A549 (cell line): ENCODE results near the gene GDF7. TPM values are rescaled to one million over a fixed set of nuclear protein-coding genes. Genes with fewer than 3 reads are reported as not detected.

Experiments
- ATAC-seq, 2 experiments: fragments of 200-7000 bp in 1 of 2; fragments of >200 bp in 1 of 2; cut with Nextera tagmentation in 1 of 2; cut with Tn5 transposase in 1 of 2; 3 replicates each; pipeline versions ENCODE4 v1.8.0 to v1.9.1; 2018 to 2020; ENCODE audit warnings: mild to moderate bottlenecking in 1 of 2, moderate library complexity in 1 of 2
- CTCF ChIA-PET: fragments of 300-600 bp; sonication (Branson Sonifier 250); formaldehyde crosslinking; extraction: SDS; loops from one replicate; lab custom pipeline; 2021; ENCODE audit warnings: antibody characterized with exemption, inconsistent platforms; lab: Yijun Ruan, JAX
- POLR2A ChIA-PET: fragments of 350-600 bp; formaldehyde crosslinking; extraction: SDS; loops from one replicate; lab custom pipeline; 2021; ENCODE audit warnings: antibody characterized with exemption, inconsistent platforms; lab: Yijun Ruan, JAX
- DNase-seq, 2 experiments: peaks; one replicate each; pipeline versions ENCODE4 v3.0.0 to v3.0.0-alpha.2; 2011 to 2016; ENCODE audit warnings: low read depth in 1 of 2, low spot score in 1 of 2
- FAIRE-seq: peaks from 2 replicates; lab custom pipeline; 2011; peaks lifted over from hg19 to GRCh38; lab: Jason Lieb, UNC
- H3K27ac ChIP-seq, 2 experiments: fragments of >200 bp; sonication (Bioruptor Twin); formaldehyde crosslinking; 3 replicates each; pipeline ENCODE4 v1.5.1; 2016 to 2017
- H3K4me1 ChIP-seq: fragments of >200 bp; sonication (Bioruptor Twin); formaldehyde crosslinking; 3 replicates; pipeline ENCODE4 v1.6.1; 2016
- H3K4me2 ChIP-seq: fragments of >200 bp; sonication (Bioruptor Twin); formaldehyde crosslinking; 3 replicates; pipeline ENCODE4 v1.6.1; 2016
- H3K4me3 ChIP-seq: fragments of >200 bp; sonication (Bioruptor Twin); formaldehyde crosslinking; 3 replicates; pipeline ENCODE4 v1.5.1; 2016
- H3K9me3 ChIP-seq: fragments of >200 bp; sonication (Bioruptor Twin); formaldehyde crosslinking; 3 replicates; pipeline ENCODE4 v1.6.1; 2016
- CEBPB ChIP-seq, 2 experiments: fragments of >200 bp in 1 of 2; sonication (Bioruptor Twin) in 1 of 2; formaldehyde crosslinking in 1 of 2; IDR thresholded peaks; 2 replicates each; pipeline ENCODE4 v1.6.1; 2012 to 2016
- CHD4 ChIP-seq: fragments of 200-600 bp; sonication (generic); IDR thresholded peaks from 2 replicates; pipeline ENCODE4 v1.6.1; 2016; ENCODE audit warnings: antibody characterized with exemption, mild to moderate bottlenecking, borderline replicate concordance
- CTCF ChIP-seq: fragments of >200 bp; sonication (Bioruptor Twin); formaldehyde crosslinking; IDR thresholded peaks from 3 replicates; pipeline ENCODE4 v1.5.1; 2016
- EHF ChIP-seq: fragments of 250-450 bp; sonication (Bioruptor Pico); IDR thresholded peaks from 2 replicates; pipeline ENCODE4 v1.5.0; 2020; ENCODE audit warnings: mild to moderate bottlenecking
- EHMT2 ChIP-seq: fragments of 200-600 bp; sonication (generic); IDR thresholded peaks from 2 replicates; pipeline ENCODE4 v1.6.1; 2016; ENCODE audit warnings: antibody characterized with exemption, low read depth, mild to moderate bottlenecking, moderate library complexity
- FOSB ChIP-seq: fragments of 250-450 bp; sonication (Bioruptor Pico); IDR thresholded peaks from 2 replicates; pipeline ENCODE4 v1.5.0; 2020; ENCODE audit warnings: mild to moderate bottlenecking, moderate library complexity
- FOXS1 ChIP-seq: fragments of 250-450 bp; sonication (Bioruptor Pico); IDR thresholded peaks from 2 replicates; pipeline ENCODE4 v1.5.0; 2020; ENCODE audit warnings: mild to moderate bottlenecking, moderate library complexity
- HOXB13 ChIP-seq: fragments of 250-450 bp; sonication (Bioruptor Pico); IDR thresholded peaks from 2 replicates; pipeline ENCODE4 v1.5.0; 2020; ENCODE audit warnings: low read depth, mild to moderate bottlenecking, moderate library complexity
- JUN ChIP-seq, 2 experiments: fragments of >200 bp; sonication (Bioruptor Twin); formaldehyde crosslinking; IDR thresholded peaks; 2 replicates in 1 of 2; 3 replicates in 1 of 2; pipeline ENCODE4 v1.6.1; 2016 to 2017
- MAFK ChIP-seq: fragments of 450-650 bp; IDR thresholded peaks from 2 replicates; pipeline ENCODE4 v1.6.1; 2014; ENCODE audit not compliant: partially characterized antibody
- MYC ChIP-seq: IDR thresholded peaks from 2 replicates; pipeline ENCODE4 v1.6.1; 2012; ENCODE audit warnings: mild to moderate bottlenecking, inconsistent platforms, low read length, improper control_type of control experiment, borderline replicate concordance
- NFE2L2 ChIP-seq: fragments of 150-350 bp; conservative IDR thresholded peaks from 2 replicates; pipeline ENCODE4 v1.6.1; 2014; ENCODE audit warnings: low read length
- NPAS2 ChIP-seq: fragments of 250-450 bp; sonication (Bioruptor Pico); IDR thresholded peaks from 2 replicates; pipeline ENCODE4 v1.8.0; 2022; ENCODE audit warnings: mild to moderate bottlenecking, moderate library complexity, borderline replicate concordance
- NR3C1 ChIP-seq: fragments of >200 bp; sonication (Bioruptor Twin); formaldehyde crosslinking; IDR thresholded peaks from 3 replicates; pipeline ENCODE4 v1.6.1; 2017
- RARB ChIP-seq: fragments of 250-450 bp; sonication (Bioruptor Pico); IDR thresholded peaks from 2 replicates; pipeline ENCODE4 v1.8.0; 2021; ENCODE audit warnings: mild to moderate bottlenecking, moderate library complexity
- RCOR1 ChIP-seq: fragments of 150-350 bp; IDR thresholded peaks from 2 replicates; pipeline ENCODE4 v1.6.1; 2014; ENCODE audit warnings: antibody characterized with exemption, low read length, low read depth
- REST ChIP-seq: fragments of 200-600 bp; sonication (generic); IDR thresholded peaks from 2 replicates; pipeline ENCODE4 v1.6.1; 2016; ENCODE audit warnings: antibody characterized with exemption, mild to moderate bottlenecking, moderate library complexity
- RFX5 ChIP-seq: fragments of 450-650 bp; IDR thresholded peaks from 2 replicates; pipeline ENCODE4 v1.7.1; 2014; ENCODE audit warnings: antibody characterized with exemption, mild to moderate bottlenecking, moderate library complexity
- TFCP2L1 ChIP-seq: fragments of 250-450 bp; sonication (Bioruptor Pico); IDR thresholded peaks from 2 replicates; pipeline ENCODE4 v1.5.0; 2021; ENCODE audit warnings: mild to moderate bottlenecking
- USF2 ChIP-seq: fragments of 450-650 bp; IDR thresholded peaks from 2 replicates; pipeline ENCODE4 v1.6.1; 2014; ENCODE audit warnings: antibody characterized with exemption
- ZFP36 ChIP-seq: fragments of 450-650 bp; IDR thresholded peaks from 2 replicates; pipeline ENCODE4 v1.6.1; 2014; ENCODE audit warnings: borderline replicate concordance; ENCODE audit not compliant: partially characterized antibody
- ZSCAN20 ChIP-seq: fragments of 250-450 bp; sonication (Bioruptor Pico); IDR thresholded peaks from 2 replicates; pipeline ENCODE4 v1.8.0; 2022; ENCODE audit warnings: mild to moderate bottlenecking, moderate library complexity
- WGBS: methylation state at CpG from one replicate; pipeline ENCODE4 v1.1.6; 2017; ENCODE audit errors: missing lambda C conversion rate; 5-methylcytosine and 5-hydroxymethylcytosine counted together
- polyA plus RNA-seq, 4 experiments: library from polyadenylated mRNA; depleted of rRNA in 3 of 4; stranded (reverse); fragments of >200 nt; fragmentation: RNase III in 1 of 4; extraction: RNeasy Plus Mini Kit Qiagen cat#74134 plus additional on column Dnase treatment in 1 of 4; gene quantifications; 2 replicates in 3 of 4; 3 replicates in 1 of 4; pipeline ENCODE4 v1.2.3, GENCODE V29; 2011 to 2017

The GDF7 gene
- polyA plus RNA-seq, 2 of the 4 experiments (the other 2 are of a cell fraction): 0.03 to 0.05 TPM

GRCh38 chr2:20626698-20627513 is 40.0 kb upstream of the GDF7 start:
- 90% methylated on average over 20 of the region's 20 CpGs for WGBS
- H3K9me3 ChIP-seq: no peaks in the 10 kb centered on the region
- H3K27ac ChIP-seq: peak overlapping the region in 1 of 2 experiments; percentile 27; a peak in 1 of 6 replicates
- DNase-seq (no peak), ATAC-seq (peak in 1 of 2 experiments; percentile 8; a peak in 1 of 6 replicates), FAIRE-seq (no peak)
- ChIA-PET POLR2A (interaction anchor here (2.4 kb wide), 1 partner anchor 180 kb away, joined by 16 read pairs; the partner anchor contains the start of gene RHOB), CTCF (interaction anchor here (0.5 to 4.8 kb wide), 7 partner anchors 8 to 249 kb away, joined by 3 to 30 read pairs (median 3); no protein-coding TSS in a partner anchor)
- TF ChIP-seq JUN (IDR thresholded peaks at IDR 0.05) (no peak), ZSCAN20 (CRISPR knock-in tag) (no peak), EHMT2 (no peak), CEBPB (IDR thresholded peaks at IDR 0.05) (no peak), RCOR1 (no peak), MYC (no peak), TFCP2L1 (CRISPR knock-in tag) (no peak), NPAS2 (CRISPR knock-in tag) (no peak), MAFK (no peak), CTCF (no peak), NR3C1 (no peak), ZFP36 (no peak), REST (no peak), FOSB (CRISPR knock-in tag) (no peak), RFX5 (no peak), CHD4 (no peak), HOXB13 (CRISPR knock-in tag) (no peak)
- H3K4me1 ChIP-seq: no peaks in the 10 kb centered on the region
- no peak overlapping the region for H3K4me2 ChIP-seq
- no peak overlapping the region for H3K4me3 ChIP-seq

- no peak for ATAC-seq
- FAIRE-seq: no peak
- CTCF ChIA-PET: interaction anchor here (0.9 to 17.8 kb wide), 9 partner anchors 7 to 232 kb away, joined by 3 to 355 read pairs (median 30); partner anchors contain the start of genes HS1BP3 and RHOB
- 83% methylated on average over 16 of the region's 16 CpGs for WGBS
- DNase-seq: no peak
- Histone ChIP-seq H3K4me1 (no peaks in the 10 kb centered on the region), H3K27ac (no peak overlapping the region), H3K4me3 (no peak overlapping the region), H3K9me3 (no peaks in the 10 kb centered on the region), H3K4me2 (no peak overlapping the region)
- TF ChIP-seq USF2 (no peak), TFCP2L1 (CRISPR knock-in tag) (no peak), NFE2L2 (no peak), EHF (no peak), RARB (no peak), FOXS1 (CRISPR knock-in tag) (no peak), CHD4 (no peak), RCOR1 (no peak)
- POLR2A ChIA-PET: no interaction called here
These were observed 39.1 kb upstream of the GDF7 start for GRCh38 chr2:20627712-20628380.
